Tibial nerve (tissue), 4 donors: ENCODE data around the gene IGSF5.

ENCODE experiments used
- EP300 ChIP-seq, 2 donors: sonication (generic); formaldehyde crosslinking; IDR thresholded peaks; one replicate each; pipeline ENCODE4 v1.6.1; 2017; ENCODE audit warnings: antibody characterized with exemption in 2 of 2, mild to moderate bottlenecking in 1 of 2
- POLR2A ChIP-seq, 2 donors: fragments of 450-650 bp; IDR thresholded peaks; one replicate each; pipeline ENCODE4 v1.6.1; 2017; ENCODE audit warnings: antibody characterized with exemption in 2 of 2, mild to moderate bottlenecking in 2 of 2, moderate library complexity in 2 of 2
- TF ChIP-seq, protein P1 (sequence below), 5 experiments: fragments of 200-600 bp in 3 of 5; fragments of 450-650 bp in 2 of 5; sonication (generic) in 3 of 5; IDR thresholded peaks; one replicate each; pipeline ENCODE4 v1.5.1; 2016 to 2019; ENCODE audit warnings: antibody characterized with exemption in 5 of 5, mild to moderate bottlenecking in 3 of 5, moderate library complexity in 2 of 5

DNA sequence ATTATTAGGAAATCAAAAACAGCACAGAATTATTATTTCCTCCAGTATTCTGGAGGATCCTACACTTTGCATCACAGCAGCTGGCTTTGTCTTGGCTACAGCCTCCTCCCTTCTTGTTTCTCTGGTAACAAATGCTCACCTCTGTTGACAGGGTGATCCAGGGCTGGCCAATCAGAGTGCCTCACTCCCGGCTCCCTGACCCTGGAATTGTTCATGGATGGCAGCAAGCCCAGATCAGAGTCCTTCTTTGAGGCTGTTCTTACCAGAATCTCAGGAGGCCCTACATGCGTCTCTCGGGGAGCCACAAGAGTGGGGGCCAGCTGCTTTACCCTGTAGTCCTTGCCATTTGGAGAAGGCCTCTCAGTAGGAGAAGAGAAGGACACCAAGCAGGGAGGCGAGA is 48.4 kb upstream of the IGSF5 start:
- TF ChIP-seq, protein P1, sequence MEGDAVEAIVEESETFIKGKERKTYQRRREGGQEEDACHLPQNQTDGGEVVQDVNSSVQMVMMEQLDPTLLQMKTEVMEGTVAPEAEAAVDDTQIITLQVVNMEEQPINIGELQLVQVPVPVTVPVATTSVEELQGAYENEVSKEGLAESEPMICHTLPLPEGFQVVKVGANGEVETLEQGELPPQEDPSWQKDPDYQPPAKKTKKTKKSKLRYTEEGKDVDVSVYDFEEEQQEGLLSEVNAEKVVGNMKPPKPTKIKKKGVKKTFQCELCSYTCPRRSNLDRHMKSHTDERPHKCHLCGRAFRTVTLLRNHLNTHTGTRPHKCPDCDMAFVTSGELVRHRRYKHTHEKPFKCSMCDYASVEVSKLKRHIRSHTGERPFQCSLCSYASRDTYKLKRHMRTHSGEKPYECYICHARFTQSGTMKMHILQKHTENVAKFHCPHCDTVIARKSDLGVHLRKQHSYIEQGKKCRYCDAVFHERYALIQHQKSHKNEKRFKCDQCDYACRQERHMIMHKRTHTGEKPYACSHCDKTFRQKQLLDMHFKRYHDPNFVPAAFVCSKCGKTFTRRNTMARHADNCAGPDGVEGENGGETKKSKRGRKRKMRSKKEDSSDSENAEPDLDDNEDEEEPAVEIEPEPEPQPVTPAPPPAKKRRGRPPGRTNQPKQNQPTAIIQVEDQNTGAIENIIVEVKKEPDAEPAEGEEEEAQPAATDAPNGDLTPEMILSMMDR (IDR thresholded peaks at IDR 0.05), result no peak
- TF ChIP-seq POLR2A (IDR thresholded peaks at IDR 0.05) (no peak), EP300 (IDR thresholded peaks at IDR 0.05) (no peak)
